Measurements from ENCODE around the gene SPINK1. TPM values are rescaled to one million over a fixed set of nuclear protein-coding genes. Genes with fewer than 3 reads are reported as not detected.

The SPINK1 gene, protein sequence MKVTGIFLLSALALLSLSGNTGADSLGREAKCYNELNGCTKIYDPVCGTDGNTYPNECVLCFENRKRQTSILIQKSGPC
- 1 to 10 TPM in 1 of 3 donors, not detected in 2; 1.6 TPM for total RNA-seq

- no peak for DNase-seq (ENCODE audit: low spot score in 2 of 2)
- no peaks in the 10 kb centered on the region for H3K27me3 ChIP-seq
- intact Hi-C loops (cut with DNase I; ENCODE audit: low total_unique reads), result no loop called here
- no peak within 1 kb of the TSS for H3K4me3 ChIP-seq
- TF ChIP-seq POLR2A (IDR thresholded peaks at IDR 0.05) (no peak), CTCF (IDR thresholded peaks at IDR 0.05) (no peak), POLR2AphosphoS5 (IDR thresholded peaks at IDR 0.05) (no peak)
- no peaks in the 10 kb centered on the region for H3K9me3 ChIP-seq
- H3K36me3 ChIP-seq, result no peaks in the 10 kb centered on the region
- no peak within 1 kb of the TSS for H3K27ac ChIP-seq
- no peaks in the 10 kb centered on the region for H3K4me1 ChIP-seq
Observed at GRCh38 chr5:147831465-147831864, at the start of gene SPINK1. Gene SPINK1 (minus strand): TSS chr5:147831671. CDS start chr5:147831577, 94 bp downstream.

DNA sequence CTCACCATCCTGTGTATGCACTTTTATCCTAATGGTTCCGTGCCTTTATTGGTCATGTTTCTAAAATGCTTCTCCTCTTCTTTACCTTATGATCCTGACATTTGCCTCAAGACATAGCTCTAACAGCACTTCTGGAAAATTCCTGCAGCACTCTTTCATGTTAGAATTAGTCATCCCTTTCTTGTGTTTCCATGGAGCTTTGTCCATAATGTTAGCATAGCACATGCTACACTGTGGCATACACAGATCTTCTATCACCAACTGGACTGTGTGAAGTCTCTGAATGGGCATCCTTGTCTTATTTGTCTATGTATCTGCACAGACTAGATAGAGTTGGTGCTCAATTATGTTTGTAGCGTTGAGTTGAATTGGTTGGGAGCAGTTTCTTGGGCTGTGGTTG, 49.0 kb upstream of the SPINK1 start:
- TF ChIP-seq POLR2A (IDR thresholded peaks at IDR 0.05) (no peak), CTCF (IDR thresholded peaks at IDR 0.05) (no peak), POLR2AphosphoS5 (IDR thresholded peaks at IDR 0.05) (no peak)
- Histone ChIP-seq H3K36me3 (no peaks in the 10 kb centered on the region), H3K27ac (no peak overlapping the region), H3K4me3 (no peak overlapping the region), H3K4me1 (no peaks in the 10 kb centered on the region), H3K9me3 (no peaks in the 10 kb centered on the region), H3K27me3 (no peaks in the 10 kb centered on the region)
- DNase-seq (ENCODE audit: low spot score in 2 of 2), result no peak
- intact Hi-C loops (cut with DNase I; ENCODE audit: low total_unique reads), result no loop called here

GRCh38 chr5:147879784-147880183, 48.3 kb upstream of the SPINK1 start:
- Histone ChIP-seq H3K27me3 (no peaks in the 10 kb centered on the region), H3K9me3 (no peaks in the 10 kb centered on the region), H3K4me1 (no peaks in the 10 kb centered on the region), H3K36me3 (no peaks in the 10 kb centered on the region), H3K4me3 (no peak overlapping the region), H3K27ac (no peak overlapping the region)
- intact Hi-C loops (cut with DNase I; ENCODE audit: low total_unique reads), result no loop called here
- TF ChIP-seq CTCF (IDR thresholded peaks at IDR 0.05), result no peak
- no peak for TF ChIP-seq POLR2AphosphoS5 (IDR thresholded peaks at IDR 0.05)
- TF ChIP-seq POLR2A (IDR thresholded peaks at IDR 0.05), result no peak
- no peak for DNase-seq (ENCODE audit: low spot score in 2 of 2)

DNA sequence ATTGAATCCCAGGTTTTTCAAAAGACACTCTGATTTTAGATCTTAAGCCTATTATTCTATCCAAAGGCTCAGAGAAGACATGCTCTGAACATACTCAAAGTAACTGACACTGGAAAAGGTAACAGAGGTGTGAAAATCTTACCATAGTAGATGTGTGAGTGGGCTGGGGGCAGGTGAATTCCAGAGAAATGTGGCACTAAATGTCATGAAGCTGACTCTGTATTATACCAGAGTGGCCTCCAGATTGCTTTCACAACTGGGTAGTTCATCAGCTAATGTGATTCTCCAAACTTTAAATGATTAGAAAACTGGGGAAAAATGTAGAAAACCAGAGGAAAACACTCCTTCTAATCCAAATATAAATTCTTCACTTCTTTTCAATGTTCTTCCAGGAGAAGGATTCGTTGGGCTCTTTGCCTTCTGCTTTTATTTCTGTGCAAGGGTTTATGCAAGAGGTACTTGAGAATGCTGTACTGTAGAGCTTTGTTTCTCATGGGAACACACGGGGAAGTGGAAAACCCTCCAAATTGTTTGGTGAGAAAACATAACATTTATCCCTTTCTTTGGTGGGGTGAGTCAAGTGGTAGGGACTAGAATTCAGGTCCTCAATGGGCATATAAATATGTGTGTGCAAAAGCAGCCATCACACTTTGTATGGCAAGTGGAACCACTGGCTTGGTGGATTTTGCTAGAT, 46.7 kb upstream of the SPINK1 start, which contains the start of gene SCGB3A2:
Gene SCGB3A2 (plus strand): TSS at position 646 of the 694 bp plus-strand sequence. CDS start 93 bp downstream, outside the sequence.
- Histone ChIP-seq H3K27ac (no peak within 1 kb of the TSS), H3K4me3 (no peak within 1 kb of the TSS), H3K27me3 (no peaks in the 10 kb centered on the region), H3K4me1 (no peaks in the 10 kb centered on the region), H3K36me3 (no peaks in the 10 kb centered on the region), H3K9me3 (no peaks in the 10 kb centered on the region)
- DNase-seq (ENCODE audit: low spot score in 2 of 2), result no peak
- intact Hi-C loops (cut with DNase I; ENCODE audit: low total_unique reads), result no loop called here
- TF ChIP-seq POLR2A (IDR thresholded peaks at IDR 0.05) (no peak), POLR2AphosphoS5 (IDR thresholded peaks at IDR 0.05) (no peak), CTCF (IDR thresholded peaks at IDR 0.05) (no peak)

- no peaks in the 10 kb centered on the region for H3K36me3 ChIP-seq
- TF ChIP-seq POLR2A (IDR thresholded peaks at IDR 0.05), result no peak
- no peak for TF ChIP-seq CTCF (IDR thresholded peaks at IDR 0.05)
- TF ChIP-seq POLR2AphosphoS5 (IDR thresholded peaks at IDR 0.05), result no peak
- H3K9me3 ChIP-seq, result no peaks in the 10 kb centered on the region
- no peak overlapping the region for H3K27ac ChIP-seq
- intact Hi-C loops (cut with DNase I; ENCODE audit: low total_unique reads), result no loop called here
- no peaks in the 10 kb centered on the region for H3K4me1 ChIP-seq
- no peak for DNase-seq (ENCODE audit: low spot score in 2 of 2)
- no peak overlapping the region for H3K4me3 ChIP-seq
- no peaks in the 10 kb centered on the region for H3K27me3 ChIP-seq
Observed at GRCh38 chr5:147876626-147877025, 45.2 kb upstream of the SPINK1 start.
